ENCODE measurements around the gene NAT14.

GRCh38 chr19:55437410-55437809 lies 47.6 kb upstream of the NAT14 start:
- no peak for TF ChIP-seq POLR2A (IDR thresholded peaks at IDR 0.05)
- no peak for TF ChIP-seq CTCF (IDR thresholded peaks at IDR 0.05 in 4 of 5, conservative IDR thresholded peaks at IDR 0.05 in 1 of 5)
